Muscle layer of duodenum (tissue), 2 donors: ENCODE results near the gene MUL1.

Experiments used
- H3K27ac ChIP-seq: one replicate; pipeline ENCODE4 v1.7.0; 2013; ENCODE audit warnings: mild to moderate bottlenecking, low read length
- H3K27me3 ChIP-seq: one replicate; pipeline ENCODE4 v1.7.0; 2013; ENCODE audit warnings: low read depth, mild to moderate bottlenecking, control low read depth, low read length
- H3K36me3 ChIP-seq, 2 donors: one replicate each; pipeline ENCODE4 v1.7.0; 2013; ENCODE audit warnings: low read length in 2 of 2, control low read depth in 1 of 2, mild to moderate bottlenecking in 1 of 2; ENCODE audit not compliant: insufficient read depth in 2 of 2, control insufficient read depth in 1 of 2
- H3K4me1 ChIP-seq, 2 donors: one replicate each; pipeline ENCODE4 v1.7.0; 2013; ENCODE audit warnings: low read length in 2 of 2, mild to moderate bottlenecking in 2 of 2, control low read depth in 1 of 2, moderate library complexity in 1 of 2; ENCODE audit not compliant: insufficient read depth in 2 of 2, control insufficient read depth in 1 of 2
- H3K4me3 ChIP-seq, 2 donors: one replicate each; pipeline ENCODE4 v1.7.0; 2013; ENCODE audit warnings: low read length in 2 of 2, low read depth in 1 of 2, mild to moderate bottlenecking in 1 of 2
- H3K9me3 ChIP-seq, 2 donors: one replicate each; pipeline ENCODE4 v1.7.0; 2013; ENCODE audit warnings: low read length in 2 of 2, control low read depth in 1 of 2, mild to moderate bottlenecking in 1 of 2; ENCODE audit not compliant: control insufficient read depth in 1 of 2
- donor health status: healthy.

Gene MUL1, protein sequence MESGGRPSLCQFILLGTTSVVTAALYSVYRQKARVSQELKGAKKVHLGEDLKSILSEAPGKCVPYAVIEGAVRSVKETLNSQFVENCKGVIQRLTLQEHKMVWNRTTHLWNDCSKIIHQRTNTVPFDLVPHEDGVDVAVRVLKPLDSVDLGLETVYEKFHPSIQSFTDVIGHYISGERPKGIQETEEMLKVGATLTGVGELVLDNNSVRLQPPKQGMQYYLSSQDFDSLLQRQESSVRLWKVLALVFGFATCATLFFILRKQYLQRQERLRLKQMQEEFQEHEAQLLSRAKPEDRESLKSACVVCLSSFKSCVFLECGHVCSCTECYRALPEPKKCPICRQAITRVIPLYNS

DNA sequence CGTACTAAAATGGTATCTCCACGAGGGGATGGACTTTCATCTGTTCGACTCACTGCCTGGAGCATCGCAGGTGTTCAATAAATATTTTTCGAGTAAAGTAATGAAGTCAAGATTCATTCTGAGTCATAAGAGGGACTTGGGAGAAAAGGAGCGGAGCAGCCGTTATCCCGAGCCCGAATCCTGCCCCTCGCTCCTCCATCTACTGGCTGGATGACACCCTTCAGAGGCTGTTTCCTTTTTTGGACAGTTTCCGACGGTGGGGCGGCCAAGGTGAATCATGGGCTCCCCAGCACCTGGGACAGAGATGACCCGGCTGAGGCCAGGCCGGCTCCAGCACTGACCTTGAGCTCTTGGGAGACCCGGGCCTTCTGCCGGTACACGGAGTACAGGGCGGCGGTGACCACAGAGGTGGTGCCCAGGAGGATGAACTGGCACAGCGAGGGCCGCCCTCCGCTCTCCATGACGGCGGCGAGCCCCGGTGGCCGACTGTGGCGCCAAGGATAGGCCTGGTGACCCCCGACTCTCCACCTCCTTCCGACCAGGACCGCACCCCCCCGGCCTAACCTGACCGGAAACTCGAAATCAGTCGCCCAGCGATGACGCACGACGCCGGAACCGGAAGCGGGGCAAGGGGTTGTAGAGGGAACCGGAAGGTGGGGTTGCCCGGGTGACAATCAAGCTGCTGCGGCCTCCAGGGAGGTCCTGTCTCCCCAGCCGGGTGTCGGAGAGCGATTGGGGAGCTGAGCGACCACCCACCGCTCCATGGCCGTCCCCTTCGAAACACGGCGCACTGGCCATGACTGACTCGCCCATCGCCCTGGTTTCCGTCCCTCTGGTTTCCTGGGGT is at the start of gene MUL1:
MUL1 (minus strand) TSS at position 588 of the 847 bp plus-strand sequence; CDS start at position 461, 127 bp downstream.
- H3K9me3 ChIP-seq: no peaks in the 10 kb centered on the region
- peaks cover 3 to 5% of the 10 kb centered on the region in 2 donors for H3K36me3 ChIP-seq
- peak within 1 kb of the TSS; percentile 90 for H3K27ac ChIP-seq
- peaks cover 0 to 42% of the 10 kb centered on the region in 2 donors for H3K4me1 ChIP-seq
- H3K27me3 ChIP-seq: no peaks in the 10 kb centered on the region
- peak within 1 kb of the TSS; percentile 87 to 98 for H3K4me3 ChIP-seq

DNA sequence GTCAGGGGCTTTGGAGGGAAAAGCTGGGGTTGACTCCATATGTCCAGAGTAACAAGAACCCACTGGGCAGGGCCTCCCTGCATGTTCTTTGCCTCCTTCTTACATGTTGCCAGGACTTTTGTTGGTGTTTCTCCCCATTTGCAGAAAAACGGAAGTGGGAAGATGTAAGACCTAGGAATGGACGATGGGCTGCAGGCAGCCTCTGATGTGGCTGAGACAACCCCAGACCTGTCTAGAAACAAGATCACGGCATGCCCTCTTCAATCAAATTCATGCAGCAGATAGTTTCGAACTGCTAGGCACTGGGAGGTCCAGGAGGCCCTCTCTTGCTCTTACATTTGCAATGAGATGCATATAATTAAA is 47.8 kb upstream of the MUL1 start:
- H3K9me3 ChIP-seq: no peaks in the 10 kb centered on the region
- H3K27ac ChIP-seq: no peak overlapping the region
- H3K36me3 ChIP-seq: no peaks in the 10 kb centered on the region
- H3K4me1 ChIP-seq: peaks cover 3 to 22% of the 10 kb centered on the region in 2 donors
- H3K27me3 ChIP-seq: peaks cover 30% of the 10 kb centered on the region
- no peak overlapping the region for H3K4me3 ChIP-seq

DNA sequence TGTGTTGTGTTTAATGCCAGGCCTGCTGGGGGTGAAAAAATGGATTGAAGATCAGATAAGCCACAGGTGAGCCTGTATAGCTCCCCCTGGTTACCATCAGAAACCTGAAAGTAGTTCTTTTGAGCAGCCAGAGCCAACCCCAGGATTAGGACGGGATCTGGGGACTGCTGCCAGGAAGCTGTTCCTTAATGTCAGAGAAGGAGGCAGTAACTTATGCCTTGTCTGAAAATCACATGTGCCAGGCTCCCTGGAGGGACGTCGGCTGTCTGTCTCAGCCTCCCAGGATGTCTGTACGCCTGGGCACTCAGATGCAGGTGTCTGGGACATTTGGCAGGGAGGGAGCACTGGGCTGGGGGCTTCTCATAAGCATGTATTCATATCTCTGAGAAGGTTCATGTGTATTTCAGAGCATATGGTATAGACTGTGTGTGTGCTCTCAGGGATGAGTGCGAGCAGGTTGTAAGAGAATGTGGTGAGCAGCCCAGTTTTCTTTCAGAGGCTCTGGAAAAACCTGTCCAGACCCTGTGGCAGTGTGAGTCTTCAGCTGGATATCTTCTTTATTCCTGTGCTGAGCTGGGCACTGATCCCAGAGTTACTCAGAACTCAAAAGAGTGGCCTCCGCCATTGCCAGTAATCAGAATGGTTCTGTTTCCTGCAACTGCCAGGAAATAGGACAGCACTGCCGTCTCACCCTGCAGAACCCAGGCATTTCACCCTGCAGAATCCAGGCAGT is 47.2 kb upstream of the MUL1 start:
- Histone ChIP-seq H3K4me3 (no peak overlapping the region), H3K27ac (no peak overlapping the region), H3K4me1 (peaks cover 3 to 22% of the 10 kb centered on the region in 2 donors), H3K9me3 (no peaks in the 10 kb centered on the region), H3K36me3 (no peaks in the 10 kb centered on the region), H3K27me3 (peaks cover 30% of the 10 kb centered on the region)

DNA sequence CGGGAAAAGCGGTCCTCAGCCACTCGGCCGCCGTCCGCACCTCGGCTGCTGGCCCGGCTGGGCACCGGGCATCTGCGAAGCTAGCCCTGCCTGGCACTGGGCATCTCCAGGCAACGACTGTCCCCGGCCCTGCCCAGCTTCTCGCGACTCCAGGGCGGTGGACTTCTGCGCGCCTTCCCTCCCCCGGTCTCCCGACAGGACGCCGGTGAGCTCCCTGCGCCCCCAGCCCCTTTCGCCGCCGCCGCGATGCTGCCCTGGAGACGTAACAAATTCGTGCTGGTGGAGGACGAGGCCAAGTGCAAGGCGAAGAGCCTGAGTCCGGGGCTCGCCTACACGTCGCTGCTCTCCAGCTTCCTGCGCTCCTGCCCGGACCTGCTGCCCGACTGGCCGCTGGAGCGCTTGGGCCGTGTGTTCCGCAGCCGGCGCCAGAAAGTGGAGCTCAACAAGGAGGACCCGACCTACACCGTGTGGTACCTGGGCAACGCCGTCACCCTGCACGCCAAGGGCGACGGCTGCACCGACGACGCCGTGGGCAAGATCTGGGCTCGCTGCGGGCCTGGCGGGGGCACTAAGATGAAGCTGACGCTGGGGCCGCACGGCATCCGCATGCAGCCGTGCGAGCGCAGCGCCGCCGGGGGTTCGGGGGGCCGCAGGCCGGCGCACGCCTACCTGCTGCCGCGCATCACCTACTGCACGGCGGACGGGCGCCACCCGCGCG is 44.9 kb upstream of the MUL1 start:
- no peak overlapping the region for H3K27ac ChIP-seq
- peaks cover 30% of the 10 kb centered on the region for H3K27me3 ChIP-seq
- no peaks in the 10 kb centered on the region for H3K36me3 ChIP-seq
- H3K4me1 ChIP-seq: peaks cover 3 to 22% of the 10 kb centered on the region in 2 donors
- peak overlapping the region in 1 of 2 donors; percentile 63 for H3K4me3 ChIP-seq
- no peaks in the 10 kb centered on the region for H3K9me3 ChIP-seq

DNA sequence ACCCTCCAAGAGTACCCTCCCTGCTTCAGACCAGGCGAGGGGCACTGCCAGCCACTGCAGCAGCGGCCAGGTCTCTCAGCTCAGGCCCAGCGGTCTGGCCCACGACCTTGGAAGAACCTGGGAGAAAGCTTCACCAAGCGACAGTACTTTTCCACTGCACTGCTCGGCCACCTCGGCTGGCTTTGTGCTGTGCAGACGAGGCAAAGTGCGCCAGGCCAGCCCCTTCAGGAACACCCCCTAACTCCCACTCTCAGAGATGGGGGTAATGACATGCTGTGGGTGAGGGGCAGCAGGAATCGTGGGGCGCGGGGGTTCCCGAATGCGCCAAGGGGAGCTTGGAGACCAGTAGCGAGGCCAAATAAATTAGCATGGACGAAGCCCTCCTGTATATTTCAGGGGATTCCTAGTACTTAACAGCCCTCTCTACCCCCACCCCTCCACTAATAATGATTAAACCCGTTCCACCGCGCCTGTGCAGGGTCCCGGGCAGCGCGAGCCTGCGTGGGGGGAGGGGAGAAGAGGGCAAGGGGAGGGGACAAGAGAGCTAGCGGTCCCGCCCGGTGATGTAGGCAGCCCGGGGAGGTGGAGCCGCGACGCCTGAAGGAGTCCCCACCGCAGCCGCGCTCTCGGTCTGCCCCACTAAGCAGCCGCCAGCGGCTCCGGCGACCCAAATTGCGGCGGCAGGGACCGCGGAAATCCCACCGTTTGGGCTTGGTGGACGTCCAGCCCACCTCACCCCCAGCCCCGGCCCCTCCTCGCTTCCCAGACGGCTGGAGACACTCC is 44.2 kb upstream of the MUL1 start, which contains the start of gene FAM43B:
FAM43B (plus strand) TSS at position 629 of the 783 bp plus-strand sequence. CDS start 401 bp downstream, outside the sequence.
- peak within 1 kb of the TSS in 1 of 2 donors; percentile 63 for H3K4me3 ChIP-seq
- H3K27me3 ChIP-seq: peaks cover 30% of the 10 kb centered on the region
- no peaks in the 10 kb centered on the region for H3K36me3 ChIP-seq
- peaks cover 3 to 22% of the 10 kb centered on the region in 2 donors for H3K4me1 ChIP-seq
- no peaks in the 10 kb centered on the region for H3K9me3 ChIP-seq
- H3K27ac ChIP-seq: no peak within 1 kb of the TSS

DNA sequence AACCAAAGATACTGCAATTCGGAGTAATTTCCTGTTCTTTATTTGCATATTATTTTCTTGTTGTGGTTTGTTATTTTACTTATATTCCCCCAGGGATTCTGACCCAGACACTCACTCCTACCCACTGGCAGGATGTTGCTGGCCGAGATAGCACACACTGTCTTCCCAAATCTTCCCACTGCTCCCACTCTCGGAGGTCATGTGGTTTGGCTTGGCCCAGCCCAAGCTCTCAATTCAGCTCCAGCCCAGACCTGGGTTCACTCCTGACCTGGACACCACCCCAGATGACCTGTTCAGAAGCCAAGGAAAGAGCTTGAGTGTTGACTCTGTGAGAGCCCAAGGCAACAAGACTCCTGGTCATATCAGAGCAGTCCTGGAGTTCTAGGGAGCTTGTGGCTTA is 43.2 kb upstream of the MUL1 start:
- Histone ChIP-seq H3K36me3 (no peaks in the 10 kb centered on the region), H3K27me3 (peaks cover 30% of the 10 kb centered on the region), H3K9me3 (no peaks in the 10 kb centered on the region), H3K27ac (no peak overlapping the region), H3K4me3 (no peak overlapping the region), H3K4me1 (peaks cover 3 to 22% of the 10 kb centered on the region in 2 donors)

DNA sequence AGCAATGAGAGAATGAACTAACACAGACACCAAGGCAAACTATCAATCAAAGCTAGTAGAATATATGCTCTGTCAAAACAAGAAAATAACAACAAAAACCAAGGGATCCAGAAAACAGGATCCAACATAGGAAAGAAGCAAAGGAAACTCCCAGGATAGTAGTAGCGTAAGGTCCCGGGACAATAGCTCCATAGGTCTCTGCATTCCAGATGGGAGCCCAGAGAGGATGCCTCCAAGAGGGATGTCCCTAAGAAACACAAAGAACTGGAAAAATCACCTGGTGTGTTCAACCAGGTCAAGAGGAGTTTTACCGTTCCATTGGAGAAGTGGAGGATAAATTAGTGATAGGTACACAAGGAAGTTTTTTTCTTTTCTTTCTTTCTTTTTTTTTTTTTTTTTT is 38.7 kb upstream of the MUL1 start:
- no peaks in the 10 kb centered on the region for H3K36me3 ChIP-seq
- H3K27me3 ChIP-seq: peaks cover 5% of the 10 kb centered on the region
- no peak overlapping the region for H3K27ac ChIP-seq
- no peaks in the 10 kb centered on the region for H3K9me3 ChIP-seq
- peaks cover 0 to 3% of the 10 kb centered on the region in 2 donors for H3K4me1 ChIP-seq
- no peak overlapping the region for H3K4me3 ChIP-seq

DNA sequence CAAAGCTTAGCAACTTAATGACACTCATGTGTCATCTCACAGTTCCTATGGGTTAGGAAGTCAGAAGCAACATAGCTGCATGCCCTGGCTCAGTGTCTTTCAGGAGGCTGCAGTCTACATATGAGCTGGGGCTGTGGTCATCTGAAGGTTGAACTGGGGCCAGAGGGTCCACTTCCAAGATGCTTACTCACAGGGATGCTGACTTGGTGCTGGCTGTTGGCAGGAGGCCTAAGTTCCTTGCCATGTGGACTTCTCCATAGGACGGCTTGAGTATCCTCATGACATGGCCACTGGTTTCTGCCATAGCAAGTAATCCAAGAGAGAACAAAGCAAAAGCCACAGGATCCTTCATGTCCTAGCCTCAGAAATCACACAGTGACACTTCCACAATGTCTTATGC is 32.3 kb upstream of the MUL1 start:
- no peaks in the 10 kb centered on the region for H3K9me3 ChIP-seq
- no peaks in the 10 kb centered on the region for H3K36me3 ChIP-seq
- H3K4me3 ChIP-seq: no peak overlapping the region
- H3K4me1 ChIP-seq: no peaks in the 10 kb centered on the region
- H3K27ac ChIP-seq: no peak overlapping the region
- no peaks in the 10 kb centered on the region for H3K27me3 ChIP-seq

DNA sequence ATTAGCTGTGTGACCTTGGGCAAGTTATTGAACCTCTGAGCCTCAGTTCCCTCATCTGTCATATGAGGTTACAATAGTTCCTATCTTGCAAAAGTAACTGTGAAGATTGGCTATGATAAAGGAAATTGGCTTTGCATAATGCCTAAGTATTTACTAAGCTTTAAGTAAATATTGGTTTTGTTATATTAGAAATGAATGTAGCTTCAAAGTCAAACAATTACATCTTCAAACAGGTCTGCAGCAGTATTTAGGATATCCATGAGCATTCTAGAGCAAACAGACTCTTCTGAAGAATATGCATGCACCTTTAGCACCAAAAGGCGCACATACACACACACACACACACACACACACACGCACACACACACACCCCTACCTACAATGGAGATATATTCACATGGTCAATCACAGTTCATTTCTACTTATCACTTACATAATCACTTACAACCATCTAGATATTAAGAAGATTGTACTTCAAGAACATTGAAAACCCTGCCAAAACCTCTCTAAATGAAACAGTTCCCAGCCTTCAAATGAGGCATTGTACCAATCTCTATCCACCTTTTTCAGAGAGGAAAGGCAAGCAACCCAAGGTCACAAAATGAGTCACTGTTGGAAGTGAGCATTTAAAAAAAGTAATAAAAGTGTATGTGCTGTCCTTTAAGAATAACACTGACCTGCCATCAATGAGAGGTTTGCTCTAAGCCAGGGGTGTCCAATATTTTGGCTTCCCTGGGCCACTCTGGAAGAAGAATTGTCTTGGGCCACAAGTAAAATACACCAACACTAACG is 31.0 kb upstream of the MUL1 start:
- H3K27ac ChIP-seq: no peak overlapping the region
- H3K9me3 ChIP-seq: no peaks in the 10 kb centered on the region
- no peaks in the 10 kb centered on the region for H3K4me1 ChIP-seq
- no peaks in the 10 kb centered on the region for H3K36me3 ChIP-seq
- no peak overlapping the region for H3K4me3 ChIP-seq
- H3K27me3 ChIP-seq: no peaks in the 10 kb centered on the region
